Smooth muscle cell (in vitro differentiated cells): ENCODE data around the gene ATG5. TPM values are rescaled to one million over a fixed set of nuclear protein-coding genes. Genes with fewer than 3 reads are reported as not detected.

Source experiments
- DNase-seq: peaks from one replicate; lab custom pipeline; 2025; ENCODE audit not compliant: unreplicated experiment; lab: John Stamatoyannopoulos, UW
- H2AFZ ChIP-seq: fragments of 200-600 bp; sonication (generic); 2 replicates; pipeline ENCODE4 v1.6.0; 2016; ENCODE audit warnings: antibody characterized with exemption, low read depth, mild to moderate bottlenecking
- H3F3A ChIP-seq: fragments of 200-600 bp; sonication (generic); 2 replicates; pipeline ENCODE4 v1.6.0; 2017; ENCODE audit warnings: antibody characterized with exemption, low read depth
- H3K27ac ChIP-seq: fragments of 200-600 bp; sonication (generic); 2 replicates; pipeline ENCODE4 v1.5.1; 2016; ENCODE audit warnings: low read depth, mild to moderate bottlenecking
- H3K27me3 ChIP-seq: fragments of 200-600 bp; sonication (generic); 2 replicates; pipeline ENCODE4 v1.6.1; 2016; ENCODE audit warnings: low read depth, mild to moderate bottlenecking
- H3K36me3 ChIP-seq: fragments of 200-600 bp; sonication (generic); 2 replicates; pipeline ENCODE4 v1.5.1; 2016; ENCODE audit warnings: low read depth
- H3K4me1 ChIP-seq: fragments of 200-600 bp; sonication (generic); 2 replicates; pipeline ENCODE4 v1.5.1; 2016; ENCODE audit warnings: low read depth
- H3K4me2 ChIP-seq: fragments of 200-600 bp; sonication (generic); 2 replicates; pipeline ENCODE4 v1.6.0; 2016; ENCODE audit warnings: mild to moderate bottlenecking
- H3K4me3 ChIP-seq: fragments of 200-600 bp; sonication (generic); 2 replicates; pipeline ENCODE4 v1.5.1; 2016; ENCODE audit warnings: mild to moderate bottlenecking
- H3K79me2 ChIP-seq: fragments of 200-600 bp; sonication (generic); 2 replicates; pipeline ENCODE4 v1.6.0; 2016; ENCODE audit warnings: low read depth, mild to moderate bottlenecking
- H3K9ac ChIP-seq: fragments of 200-600 bp; sonication (generic); 2 replicates; pipeline ENCODE4 v1.6.0; 2016; ENCODE audit warnings: low read depth
- H3K9me3 ChIP-seq: fragments of 200-600 bp; sonication (generic); replicated peaks from 2 replicates; pipeline ENCODE4 v1.5.1; 2016; ENCODE audit warnings: low read depth
- H4K20me1 ChIP-seq: fragments of 200-600 bp; sonication (generic); 2 replicates; pipeline ENCODE4 v1.6.0; 2016; ENCODE audit warnings: low read depth
- WGBS: methylation state at CpG from one replicate; pipeline ENCODE4 v1.1.7; 2016; ENCODE audit warnings: low lambda C conversion rate; 5-methylcytosine and 5-hydroxymethylcytosine counted together
- polyA plus RNA-seq: library from polyadenylated mRNA; unstranded; fragments of >200 nt; fragmentation: Nextera tagmentation; extraction: Ambion mirVana; gene quantifications from 2 replicates; pipeline ENCODE4 v1.2.1, GENCODE V29; 2016
- total RNA-seq: library from RNA; depleted of rRNA; stranded (reverse); fragments of >200 nt; gene quantifications from 2 replicates; pipeline ENCODE4 v1.2.3, GENCODE V29; 2014
- TF ChIP-seq, protein P1 (sequence below): fragments of 200-600 bp; sonication (generic); IDR thresholded peaks from 2 replicates; pipeline ENCODE4 v1.5.1; 2017; ENCODE audit warnings: borderline replicate concordance, mild to moderate bottlenecking, antibody characterized with exemption; ENCODE audit not compliant: insufficient read depth, poor library complexity, severe bottlenecking

Gene ATG5
- total and polyA plus RNA-seq, 2 experiments from 2014 or later: 33.7 to 34.4 TPM

- Histone ChIP-seq H3K4me2 (no peak overlapping the region), H3K27me3 (no peaks in the 10 kb centered on the region), H3K79me2 (peaks cover 4% of the 10 kb centered on the region), H3K4me3 (no peak overlapping the region), H4K20me1 (no peaks in the 10 kb centered on the region), H3F3A (no peaks in the 10 kb centered on the region), H3K36me3 (peaks cover 12% of the 10 kb centered on the region), H2AFZ (no peak overlapping the region), H3K4me1 (no peaks in the 10 kb centered on the region), H3K9ac (no peak overlapping the region), H3K27ac (no peak overlapping the region), H3K9me3 (no peaks in the 10 kb centered on the region)
- TF ChIP-seq, protein P1, sequence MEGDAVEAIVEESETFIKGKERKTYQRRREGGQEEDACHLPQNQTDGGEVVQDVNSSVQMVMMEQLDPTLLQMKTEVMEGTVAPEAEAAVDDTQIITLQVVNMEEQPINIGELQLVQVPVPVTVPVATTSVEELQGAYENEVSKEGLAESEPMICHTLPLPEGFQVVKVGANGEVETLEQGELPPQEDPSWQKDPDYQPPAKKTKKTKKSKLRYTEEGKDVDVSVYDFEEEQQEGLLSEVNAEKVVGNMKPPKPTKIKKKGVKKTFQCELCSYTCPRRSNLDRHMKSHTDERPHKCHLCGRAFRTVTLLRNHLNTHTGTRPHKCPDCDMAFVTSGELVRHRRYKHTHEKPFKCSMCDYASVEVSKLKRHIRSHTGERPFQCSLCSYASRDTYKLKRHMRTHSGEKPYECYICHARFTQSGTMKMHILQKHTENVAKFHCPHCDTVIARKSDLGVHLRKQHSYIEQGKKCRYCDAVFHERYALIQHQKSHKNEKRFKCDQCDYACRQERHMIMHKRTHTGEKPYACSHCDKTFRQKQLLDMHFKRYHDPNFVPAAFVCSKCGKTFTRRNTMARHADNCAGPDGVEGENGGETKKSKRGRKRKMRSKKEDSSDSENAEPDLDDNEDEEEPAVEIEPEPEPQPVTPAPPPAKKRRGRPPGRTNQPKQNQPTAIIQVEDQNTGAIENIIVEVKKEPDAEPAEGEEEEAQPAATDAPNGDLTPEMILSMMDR: no peak
- WGBS: 97% methylated on average over 17 of the region's 17 CpGs
- no peak for DNase-seq
Measured at GRCh38 chr6:106227612-106228507, 97.7 kb downstream of the ATG5 start.

DNA sequence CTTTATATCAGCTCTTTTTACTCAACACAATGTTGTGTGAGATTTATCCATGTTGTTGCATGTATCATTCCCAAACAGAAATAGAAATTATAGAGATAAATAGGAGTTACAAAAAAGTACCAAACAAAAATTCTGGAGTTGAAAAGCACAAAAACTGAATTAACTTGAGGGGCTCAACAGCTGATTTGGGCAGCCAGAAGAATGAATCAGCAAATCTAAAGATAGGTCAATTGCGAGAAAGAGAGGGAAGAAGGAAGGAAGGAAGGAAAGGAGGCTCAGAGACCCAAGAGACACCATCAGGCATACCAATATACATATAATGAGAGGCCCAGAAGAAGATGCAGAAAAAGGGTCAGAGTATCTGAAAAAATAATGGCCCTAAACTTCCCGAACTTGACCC, 98.9 kb downstream of the ATG5 start:
- Histone ChIP-seq H3K27me3 (no peaks in the 10 kb centered on the region), H2AFZ (no peak overlapping the region), H3K36me3 (peaks cover 12% of the 10 kb centered on the region), H3K9ac (no peak overlapping the region), H4K20me1 (no peaks in the 10 kb centered on the region), H3K4me3 (no peak overlapping the region), H3K4me2 (no peak overlapping the region), H3K27ac (no peak overlapping the region), H3K4me1 (no peaks in the 10 kb centered on the region), H3K79me2 (peaks cover 15% of the 10 kb centered on the region), H3K9me3 (no peaks in the 10 kb centered on the region), H3F3A (no peaks in the 10 kb centered on the region)
- no peak for DNase-seq
- 94% methylated on average over 2 of the region's 2 CpGs for WGBS
- TF ChIP-seq, protein P1: no peak

DNA sequence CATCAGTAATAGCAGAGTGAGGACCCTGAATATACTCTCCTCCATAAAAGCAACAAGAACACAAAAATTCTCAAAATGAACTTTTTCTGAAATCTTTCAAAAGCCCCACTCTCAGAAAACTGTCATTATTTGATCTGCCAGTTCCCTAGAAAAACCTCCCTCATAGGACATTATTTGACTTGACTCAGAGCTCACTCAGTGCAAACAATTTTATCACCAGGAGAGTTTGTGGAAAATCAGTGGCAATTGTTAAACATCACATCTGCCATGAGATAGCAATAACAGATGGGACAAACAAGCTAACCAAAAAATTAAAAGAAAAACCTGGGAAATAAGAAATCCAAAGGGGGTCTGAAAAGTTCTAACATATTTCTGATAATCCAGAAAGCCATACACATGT, 100.0 kb downstream of the ATG5 start:
- no peak overlapping the region for H3K9ac ChIP-seq
- H3K27me3 ChIP-seq: no peaks in the 10 kb centered on the region
- H3K9me3 ChIP-seq: no peaks in the 10 kb centered on the region
- no peak overlapping the region for H3K27ac ChIP-seq
- no peak overlapping the region for H3K4me3 ChIP-seq
- peaks cover 12% of the 10 kb centered on the region for H3K36me3 ChIP-seq
- no peaks in the 10 kb centered on the region for H3F3A ChIP-seq
- no peak for DNase-seq
- H3K4me1 ChIP-seq: no peaks in the 10 kb centered on the region
- no peaks in the 10 kb centered on the region for H4K20me1 ChIP-seq
- peaks cover 16% of the 10 kb centered on the region for H3K79me2 ChIP-seq
- H3K4me2 ChIP-seq: no peak overlapping the region
- no peak overlapping the region for H2AFZ ChIP-seq
- TF ChIP-seq, protein P1: no peak
